ENCODE data around the gene RGS19.

RGS19 gene

GRCh38 chr20:64076061-64076997 is 3.0 kb downstream of the RGS19 start:
- DNase-seq: no peak

DNA sequence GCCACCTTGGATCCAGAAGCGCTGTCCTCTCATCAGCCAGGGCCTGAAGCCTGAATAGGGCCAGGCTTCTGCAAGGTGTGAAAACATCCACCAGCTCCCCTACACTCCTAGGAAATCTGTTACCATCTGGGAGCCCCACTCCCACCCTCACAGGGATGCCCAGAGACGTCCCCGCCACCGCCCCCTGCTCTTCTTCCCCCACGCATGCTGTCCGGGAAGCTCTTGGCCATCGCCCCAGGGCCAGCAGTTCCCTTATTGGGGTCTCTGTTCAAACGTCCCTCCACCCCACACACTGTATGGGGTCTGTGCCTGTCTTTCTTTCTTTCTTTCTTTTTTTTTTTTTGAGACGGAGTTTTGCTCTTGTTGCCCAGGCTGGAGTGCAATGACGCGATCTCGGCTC is 3.8 kb downstream of the RGS19 start:
- no peak for DNase-seq

GRCh38 chr20:64074963-64075362 is 4.4 kb downstream of the RGS19 start:
- DNase-seq: no peak

DNA sequence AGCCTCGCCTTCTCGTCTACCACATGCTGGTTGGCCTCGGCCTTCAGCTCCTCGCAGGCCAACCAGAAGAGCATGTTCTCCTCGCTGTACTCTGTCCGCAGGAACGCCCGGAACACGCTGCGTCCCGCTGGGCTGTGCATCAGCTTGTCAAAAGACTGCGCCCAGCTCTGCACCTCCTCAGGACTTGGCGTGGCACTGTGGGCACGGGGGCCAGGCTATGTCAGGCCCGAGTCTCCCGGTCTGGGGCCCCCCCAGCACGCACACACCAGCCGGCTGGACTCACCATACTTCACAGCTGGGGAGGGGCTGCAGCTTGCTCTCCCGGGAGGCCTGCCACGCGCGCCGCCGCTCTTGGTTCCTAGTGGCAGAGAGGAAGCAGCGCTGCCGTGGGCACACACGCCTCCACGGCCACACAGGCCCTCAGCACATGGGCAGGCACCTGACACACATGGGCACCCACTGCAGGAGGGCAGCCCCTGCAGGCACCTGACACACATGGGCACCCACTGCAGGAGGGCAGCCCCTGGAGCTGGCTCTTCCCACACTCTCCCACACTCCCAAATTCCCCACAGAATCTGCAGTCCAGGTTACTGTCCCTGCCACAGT is 5.0 kb downstream of the RGS19 start:
- DNase-seq: no peak

- no peak for DNase-seq
Measured at GRCh38 chr20:64073476-64074183, 5.7 kb downstream of the RGS19 start.

- DNase-seq: no peak
Measured at GRCh38 chr20:64072498-64073063, 6.7 kb downstream of the RGS19 start.

GRCh38 chr20:64071341-64072332 is 7.7 kb downstream of the RGS19 start:
- DNase-seq: no peak

DNA sequence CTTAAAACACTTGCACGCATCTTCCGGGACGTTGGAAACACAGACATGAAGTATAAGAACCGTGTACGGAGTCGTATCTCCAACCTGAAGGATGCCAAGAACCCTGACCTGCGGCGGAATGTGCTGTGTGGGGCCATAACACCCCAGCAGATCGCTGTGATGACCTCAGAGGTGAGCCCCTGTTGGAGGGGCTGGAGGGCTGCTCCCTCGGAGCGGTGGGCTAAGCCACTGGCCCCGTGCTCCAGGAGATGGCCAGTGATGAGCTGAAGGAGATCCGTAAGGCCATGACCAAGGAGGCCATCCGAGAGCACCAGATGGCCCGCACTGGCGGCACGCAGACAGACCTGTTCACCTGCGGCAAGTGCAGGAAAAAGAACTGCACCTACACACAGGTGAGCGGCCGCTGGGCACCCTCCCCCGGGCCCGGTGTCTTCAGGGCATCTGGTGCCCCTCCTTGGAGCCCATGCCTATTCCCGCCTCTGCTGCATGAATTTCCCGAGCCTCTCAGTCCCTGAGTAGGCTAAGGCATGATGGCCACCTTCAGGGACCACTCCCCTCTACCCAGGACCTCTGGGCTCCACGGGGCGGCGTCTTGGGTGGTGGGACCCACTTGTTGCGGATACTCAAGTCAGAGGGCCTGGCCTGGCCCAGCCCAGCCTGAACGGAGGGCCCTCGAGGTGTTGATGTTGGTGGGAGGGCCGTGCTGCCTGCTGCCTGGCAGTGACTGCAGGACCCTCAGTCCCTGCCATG is 8.9 kb downstream of the RGS19 start:
- DNase-seq: no peak

- no peak for DNase-seq
Measured at GRCh38 chr20:64069614-64070243, 9.6 kb downstream of the RGS19 start.

DNA sequence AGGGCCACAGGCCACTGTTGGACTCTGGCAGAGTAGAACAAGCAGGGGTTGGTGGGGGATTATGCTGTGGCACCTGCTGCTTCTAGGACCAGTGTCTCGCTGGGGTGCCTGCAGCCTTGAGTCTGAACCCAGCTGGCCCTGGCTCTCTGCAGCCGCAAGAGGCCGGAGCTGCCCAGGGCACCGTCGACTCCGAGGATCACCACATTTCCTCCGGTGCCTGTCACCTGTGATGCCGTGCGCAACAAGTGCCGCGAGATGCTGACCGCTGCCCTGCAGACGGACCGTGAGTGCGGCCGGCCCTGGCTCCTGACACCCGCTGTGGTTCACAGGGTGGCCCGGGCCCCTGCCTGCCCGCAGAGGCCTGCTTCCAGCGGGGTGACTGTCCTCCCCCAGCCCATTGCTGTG is 10.1 kb downstream of the RGS19 start:
- DNase-seq: no peak

DNA sequence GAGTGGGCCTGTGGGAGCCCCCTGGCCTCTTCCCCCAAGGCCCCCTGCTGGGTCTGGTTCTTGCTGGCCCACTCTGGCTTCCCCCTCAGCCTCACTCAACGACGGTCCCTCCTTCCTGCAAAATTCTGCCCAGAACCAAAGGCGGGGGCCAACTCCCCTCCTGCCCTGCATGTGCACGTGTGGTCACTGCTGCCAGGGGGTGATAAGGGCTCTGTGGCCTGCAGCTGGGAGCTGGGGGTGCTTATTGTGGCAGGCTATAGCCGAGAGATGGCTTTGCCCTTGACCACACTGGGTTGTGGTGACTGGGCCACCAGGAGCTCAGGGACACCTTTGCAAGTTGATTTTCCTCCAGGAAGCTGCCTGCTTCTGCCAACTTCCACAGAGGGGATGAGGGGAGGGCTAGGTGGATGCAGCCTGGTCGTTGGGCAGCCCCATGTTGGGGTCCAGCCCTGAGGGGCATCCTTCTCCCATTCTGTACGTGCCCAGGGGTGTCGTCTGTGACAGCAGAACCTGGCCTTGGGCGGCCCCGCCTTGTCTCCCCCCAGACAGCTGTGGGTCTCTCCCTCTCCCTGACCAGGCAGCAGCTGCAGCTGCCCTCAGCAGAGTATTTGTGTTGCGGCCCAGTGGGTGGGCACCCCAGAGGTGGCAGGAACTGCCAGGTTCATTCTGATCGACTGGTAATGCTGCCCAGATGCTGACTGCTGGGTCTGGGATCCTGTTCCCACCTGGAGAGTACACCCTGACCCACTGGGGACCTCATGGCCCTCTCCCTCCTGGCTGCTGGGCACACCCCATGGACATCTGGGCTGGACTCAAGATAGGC is 10.7 kb downstream of the RGS19 start:
- no peak for DNase-seq

- no peak for DNase-seq
Measured at GRCh38 chr20:64067733-64068307, 11.5 kb downstream of the RGS19 start.

- DNase-seq: no peak
Measured at GRCh38 chr20:64067005-64067632, 12.2 kb downstream of the RGS19 start.

GRCh38 chr20:64065974-64066343 is 13.4 kb downstream of the RGS19 start:
- no peak for DNase-seq

DNA sequence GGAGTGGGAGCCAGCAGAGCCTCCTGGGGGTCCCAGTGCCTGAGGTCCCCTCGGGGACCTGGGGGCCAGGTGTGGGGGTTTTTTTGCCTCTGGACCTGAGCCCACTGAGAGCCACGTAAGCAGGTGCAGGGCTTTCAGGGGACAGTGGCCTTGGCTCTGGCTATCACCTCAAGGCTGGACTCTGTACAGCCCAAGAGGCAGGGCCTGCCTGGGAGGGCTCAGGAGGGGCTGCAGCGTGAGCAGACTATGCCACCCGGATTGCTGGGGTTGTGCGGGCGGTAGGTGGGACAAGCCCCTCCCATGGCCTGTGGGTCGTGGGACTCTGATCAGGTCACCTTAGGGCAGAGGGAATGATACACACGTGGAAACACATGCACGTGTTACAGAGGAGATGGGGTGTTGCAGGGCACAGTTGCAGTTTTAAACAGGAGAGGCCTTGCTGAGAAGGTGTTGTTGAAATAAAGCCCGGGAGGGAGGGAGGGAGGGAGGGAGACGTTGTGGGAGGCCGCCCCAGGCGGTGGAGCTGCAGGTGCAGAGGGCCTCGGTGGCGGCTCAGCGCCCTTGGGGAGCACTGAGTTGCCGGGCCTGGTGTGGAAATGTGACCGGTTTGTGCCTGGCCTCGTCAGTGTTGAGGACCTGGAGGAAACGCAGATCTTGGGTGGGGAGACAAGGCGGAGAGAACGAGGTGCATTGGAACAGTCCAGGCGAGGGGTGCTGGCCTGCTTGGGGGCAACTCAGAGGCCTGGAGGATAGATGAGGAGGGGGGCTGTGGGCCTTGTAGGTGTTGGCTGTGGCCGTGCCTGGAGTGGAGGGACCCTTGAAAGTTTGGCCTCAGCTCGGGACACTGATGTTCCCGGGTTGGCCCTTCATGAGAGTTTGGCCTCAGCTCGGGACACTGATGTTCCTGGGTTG is 14.0 kb downstream of the RGS19 start:
- DNase-seq: no peak

DNA sequence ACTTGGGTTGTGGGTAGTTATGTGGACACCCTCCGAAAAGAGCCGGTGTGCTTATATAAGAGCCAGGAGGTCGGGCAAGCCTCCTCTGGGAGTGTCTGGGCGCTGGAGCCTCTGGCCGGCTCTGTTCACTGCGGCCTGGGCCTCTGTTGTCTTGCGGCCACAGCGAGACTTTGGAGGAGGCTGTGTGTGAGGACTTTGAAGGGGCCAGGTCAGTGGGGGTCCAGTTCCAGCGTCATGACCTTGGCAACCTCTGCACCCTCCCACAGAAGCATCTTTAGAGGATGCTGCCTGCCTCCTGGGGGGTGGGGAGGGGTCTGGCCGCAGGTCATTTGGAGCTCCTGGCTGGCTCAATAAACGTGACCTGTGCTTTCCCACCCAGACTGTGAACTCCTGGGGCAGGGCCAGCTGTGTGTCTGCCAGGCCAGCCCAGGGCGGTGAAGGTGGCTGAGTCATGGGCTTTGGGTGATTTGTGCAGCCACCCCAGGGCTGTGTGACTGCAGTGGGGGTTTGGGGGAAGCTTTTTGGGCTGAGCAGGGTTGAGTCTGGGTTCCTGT is 15.1 kb downstream of the RGS19 start:
- DNase-seq: no peak

DNA sequence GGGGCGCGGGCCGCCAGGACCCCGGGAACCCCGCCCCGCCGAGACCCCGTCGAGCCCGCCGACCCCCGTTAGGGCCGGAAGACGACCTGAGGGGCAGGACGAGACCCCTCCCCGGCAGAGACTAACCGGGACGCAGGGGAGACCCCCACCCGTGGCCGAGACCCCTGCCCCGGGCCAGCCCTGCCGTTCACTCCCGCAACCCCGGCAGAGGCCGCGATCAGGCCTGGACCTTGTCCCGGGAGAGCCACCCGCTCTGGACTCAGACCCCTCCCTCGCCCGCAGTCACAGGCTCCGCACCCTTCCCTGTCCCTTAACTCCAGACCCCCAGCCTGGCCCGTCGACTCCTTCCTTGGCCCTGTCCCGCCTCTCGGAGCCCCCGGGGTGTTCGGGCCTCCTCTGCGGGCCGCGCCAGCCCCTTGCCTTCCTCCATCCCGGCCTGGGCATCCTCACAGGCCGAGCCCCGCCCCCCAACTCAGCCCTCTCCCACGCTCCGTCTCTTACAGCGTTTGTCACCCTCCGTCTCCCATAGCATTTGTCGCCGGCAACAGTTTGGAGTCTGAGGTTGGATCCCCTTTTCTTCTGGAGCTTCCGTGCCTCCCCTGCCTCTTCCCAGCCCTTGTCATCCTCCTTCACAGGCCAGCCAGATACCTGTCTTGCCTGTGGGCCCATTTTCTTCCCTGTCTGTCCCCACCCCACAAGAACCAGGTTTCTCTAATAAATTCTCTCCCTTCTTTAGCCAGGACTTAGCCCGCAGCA is 15.8 kb downstream of the RGS19 start:
- peak; percentile 75 for DNase-seq
